ENCODE data around the gene MARCHF11. TPM values are rescaled to one million over a fixed set of nuclear protein-coding genes. Genes with fewer than 3 reads are reported as not detected.

MARCHF11 gene
- total and polyA plus RNA-seq, 2 experiments from 2014 or later, result not detected

DNA sequence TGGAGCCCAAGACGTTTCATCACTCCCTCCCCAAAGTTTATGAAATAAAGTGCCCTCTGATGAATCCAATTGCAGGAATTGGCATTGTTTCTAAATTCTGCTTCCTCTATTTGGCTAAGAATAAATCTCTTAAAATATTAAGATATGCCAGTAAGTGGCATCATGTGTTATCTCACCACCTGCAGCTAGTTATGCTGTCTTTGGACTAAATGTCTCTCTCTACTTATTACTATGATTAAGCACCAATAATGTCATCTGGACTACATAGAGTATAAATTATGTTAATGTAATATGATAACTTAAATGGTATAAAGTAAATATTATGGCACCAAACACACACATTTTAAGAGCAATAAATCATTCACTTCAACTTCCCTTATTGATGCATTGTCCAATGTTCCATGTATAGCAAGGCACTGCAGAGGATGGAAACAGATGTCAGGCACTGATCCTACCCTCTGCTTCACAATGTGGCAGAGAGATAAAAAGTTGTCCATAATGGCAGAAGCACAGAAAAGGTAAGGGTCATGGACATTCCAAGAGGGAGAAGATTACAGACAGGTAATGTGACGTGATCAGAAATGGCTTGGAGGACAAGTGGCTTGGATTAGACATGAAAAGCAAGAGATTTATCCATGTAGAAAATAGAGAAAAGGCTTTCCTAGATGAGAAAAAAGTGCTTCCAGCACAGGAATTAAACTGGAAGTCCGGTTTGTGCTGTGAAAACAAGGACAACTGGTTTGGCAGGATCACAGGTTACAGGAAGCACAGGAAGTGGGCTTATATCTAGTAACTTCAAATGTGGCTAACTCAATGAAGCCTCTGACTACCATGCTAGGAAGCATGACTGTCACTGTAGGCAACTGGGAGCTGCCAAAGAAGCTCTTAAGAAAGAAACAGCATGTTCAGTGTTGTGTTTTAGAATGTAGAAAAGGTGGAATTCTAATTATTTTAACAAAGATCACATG lies 26.7 kb downstream of the MARCHF11 start:
- Histone ChIP-seq H3K27me3 (no peaks in the 10 kb centered on the region), H3K36me3 (replicated peaks; ENCODE audit: insufficient read depth, low read depth) (no peaks in the 10 kb centered on the region), H2AFZ (no peak overlapping the region), H4K20me1 (ENCODE audit: insufficient read depth, poor library complexity, severe bottlenecking) (no peaks in the 10 kb centered on the region), H3K4me1 (ENCODE audit: insufficient read depth) (no peaks in the 10 kb centered on the region), H3K9me3 (ENCODE audit: low read depth) (no peaks in the 10 kb centered on the region), H3K9me2 (replicated peaks; ENCODE audit: insufficient read depth) (no peaks in the 10 kb centered on the region), H3K79me2 (no peaks in the 10 kb centered on the region), H3K4me2 (no peak overlapping the region), H3K4me3 (no peak overlapping the region), H3K27ac (no peak overlapping the region)
- WGBS (ENCODE audit: low lambda C conversion rate, missing lambda C conversion rate), result 66% methylated on average over 3 of the region's 3 CpGs
- DNase-seq (ENCODE audit: low spot score), result no peak
- TF ChIP-seq CTCF (IDR thresholded peaks at IDR 0.05; ENCODE audit: poor library complexity) (no peak), EZH2phosphoT487 (IDR thresholded peaks at IDR 0.05; ENCODE audit: low read depth, severe bottlenecking, unreplicated experiment) (no peak)

- no peak overlapping the region for H3K4me2 ChIP-seq
- no peak for DNase-seq (ENCODE audit: low spot score)
- H3K79me2 ChIP-seq, result no peaks in the 10 kb centered on the region
- no peak for TF ChIP-seq EZH2phosphoT487 (IDR thresholded peaks at IDR 0.05; ENCODE audit: low read depth, severe bottlenecking, unreplicated experiment)
- TF ChIP-seq CTCF (IDR thresholded peaks at IDR 0.05; ENCODE audit: poor library complexity), result no peak
- TF ChIP-seq EZH2 (IDR thresholded peaks at IDR 0.05; ENCODE audit: borderline replicate concordance), result no peak
- H3K36me3 ChIP-seq (replicated peaks; ENCODE audit: insufficient read depth, low read depth), result no peaks in the 10 kb centered on the region
- no peaks in the 10 kb centered on the region for H4K20me1 ChIP-seq (ENCODE audit: insufficient read depth, poor library complexity, severe bottlenecking)
- no peak overlapping the region for H2AFZ ChIP-seq
- no peaks in the 10 kb centered on the region for H3K4me1 ChIP-seq (ENCODE audit: insufficient read depth)
- no peaks in the 10 kb centered on the region for H3K9me3 ChIP-seq (ENCODE audit: low read depth)
- peaks cover 7% of the 10 kb centered on the region for H3K27me3 ChIP-seq
- no peak overlapping the region for H3K4me3 ChIP-seq
- WGBS (ENCODE audit: low lambda C conversion rate, missing lambda C conversion rate), result 94% methylated on average over 3 of the region's 3 CpGs
- H3K9me2 ChIP-seq (replicated peaks; ENCODE audit: insufficient read depth), result no peaks in the 10 kb centered on the region
- H3K27ac ChIP-seq, result no peak overlapping the region
These were observed 30.0 kb downstream of the MARCHF11 start for GRCh38 chr5:16149621-16150020.

- Histone ChIP-seq H3K4me2 (no peak overlapping the region), H3K36me3 (replicated peaks; ENCODE audit: insufficient read depth, low read depth) (no peaks in the 10 kb centered on the region), H3K27ac (no peak overlapping the region), H3K27me3 (peaks cover 7% of the 10 kb centered on the region), H2AFZ (no peak overlapping the region), H4K20me1 (ENCODE audit: insufficient read depth, poor library complexity, severe bottlenecking) (no peaks in the 10 kb centered on the region), H3K4me1 (ENCODE audit: insufficient read depth) (no peaks in the 10 kb centered on the region), H3K9me2 (replicated peaks; ENCODE audit: insufficient read depth) (no peaks in the 10 kb centered on the region), H3K79me2 (no peaks in the 10 kb centered on the region), H3K9me3 (ENCODE audit: low read depth) (no peaks in the 10 kb centered on the region), H3K4me3 (no peak overlapping the region)
- WGBS (ENCODE audit: low lambda C conversion rate, missing lambda C conversion rate), result 73% methylated on average over 7 of the region's 7 CpGs
- no peak for DNase-seq (ENCODE audit: low spot score)
- TF ChIP-seq EZH2phosphoT487 (IDR thresholded peaks at IDR 0.05; ENCODE audit: low read depth, severe bottlenecking, unreplicated experiment) (no peak), CTCF (IDR thresholded peaks at IDR 0.05; ENCODE audit: poor library complexity) (no peak), EZH2 (IDR thresholded peaks at IDR 0.05; ENCODE audit: borderline replicate concordance) (no peak)
These were observed 32.3 kb downstream of the MARCHF11 start for GRCh38 chr5:16147179-16147900.
